HCT116 (cell line): ENCODE data around the gene UROS.

Experiments used
- EGR1 ChIP-seq: IDR thresholded peaks from 2 replicates; pipeline ENCODE4 v1.6.1; 2012; ENCODE audit warnings: low read depth
- POLR2A ChIP-seq: IDR thresholded peaks from 2 replicates; pipeline ENCODE4 v1.7.0; 2011; ENCODE audit warnings: borderline replicate concordance; ENCODE audit not compliant: insufficient read depth, insufficient read length; ENCODE audit errors: extremely low read depth
- SP1 ChIP-seq: IDR thresholded peaks from 2 replicates; pipeline ENCODE4 v1.6.1; 2012; ENCODE audit warnings: low read depth
- TF ChIP-seq, protein P1 (sequence below), 3 experiments: fragments of 200-600 bp in 1 of 3; sonication (generic) in 1 of 3; IDR thresholded peaks in 2 of 3; conservative IDR thresholded peaks in 1 of 3; 2 replicates each; pipeline ENCODE4 v1.5.1; 2012 to 2017; ENCODE audit warnings: low read depth in 2 of 3, low read length in 2 of 3, antibody characterized with exemption in 1 of 3, borderline replicate concordance in 1 of 3, control low read depth in 1 of 3, mild to moderate bottlenecking in 1 of 3, mixed read lengths in 1 of 3, mixed run types in 1 of 3, moderate library complexity in 1 of 3; ENCODE audit not compliant: insufficient read depth in 1 of 3

DNA sequence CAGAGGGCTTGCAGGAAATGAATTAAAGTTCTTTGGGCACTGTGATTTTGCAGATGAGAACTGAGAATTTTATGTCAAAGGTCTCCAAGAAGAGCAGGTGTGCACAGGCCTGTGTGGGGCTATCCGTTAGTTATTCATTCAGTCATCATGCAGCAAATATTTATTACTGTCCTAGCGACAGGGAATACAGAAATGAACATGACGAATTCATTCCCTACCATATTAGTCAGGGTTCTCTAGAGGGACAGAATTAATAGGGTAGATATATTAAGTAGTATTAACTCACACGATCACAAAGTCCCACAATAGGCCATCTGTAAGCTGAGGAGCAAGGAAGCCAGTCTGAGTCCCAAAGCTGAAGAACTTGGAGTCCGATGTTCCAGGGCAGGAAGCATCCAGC is 44.5 kb downstream of the UROS start:
- TF ChIP-seq, protein P1, sequence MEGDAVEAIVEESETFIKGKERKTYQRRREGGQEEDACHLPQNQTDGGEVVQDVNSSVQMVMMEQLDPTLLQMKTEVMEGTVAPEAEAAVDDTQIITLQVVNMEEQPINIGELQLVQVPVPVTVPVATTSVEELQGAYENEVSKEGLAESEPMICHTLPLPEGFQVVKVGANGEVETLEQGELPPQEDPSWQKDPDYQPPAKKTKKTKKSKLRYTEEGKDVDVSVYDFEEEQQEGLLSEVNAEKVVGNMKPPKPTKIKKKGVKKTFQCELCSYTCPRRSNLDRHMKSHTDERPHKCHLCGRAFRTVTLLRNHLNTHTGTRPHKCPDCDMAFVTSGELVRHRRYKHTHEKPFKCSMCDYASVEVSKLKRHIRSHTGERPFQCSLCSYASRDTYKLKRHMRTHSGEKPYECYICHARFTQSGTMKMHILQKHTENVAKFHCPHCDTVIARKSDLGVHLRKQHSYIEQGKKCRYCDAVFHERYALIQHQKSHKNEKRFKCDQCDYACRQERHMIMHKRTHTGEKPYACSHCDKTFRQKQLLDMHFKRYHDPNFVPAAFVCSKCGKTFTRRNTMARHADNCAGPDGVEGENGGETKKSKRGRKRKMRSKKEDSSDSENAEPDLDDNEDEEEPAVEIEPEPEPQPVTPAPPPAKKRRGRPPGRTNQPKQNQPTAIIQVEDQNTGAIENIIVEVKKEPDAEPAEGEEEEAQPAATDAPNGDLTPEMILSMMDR (IDR thresholded peaks at IDR 0.05 in 2 of 3, conservative IDR thresholded peaks at IDR 0.05 in 1 of 3; ENCODE audit: borderline replicate concordance in 1 of 3, insufficient read depth in 1 of 3, low read depth in 2 of 3, low read length in 2 of 3): no peak
- TF ChIP-seq SP1 (no peak), EGR1 (no peak), POLR2A (no peak)
